Omental fat pad (tissue), 4 donors: ENCODE measurements around the gene SLC12A4. TPM values are rescaled to one million over a fixed set of nuclear protein-coding genes. Genes with fewer than 3 reads are reported as not detected.

ENCODE experiments used
- ATAC-seq: fragments of 150-250 bp; one replicate; pipeline ENCODE4 v1.9.1; 2016; ENCODE audit warnings: mild to moderate bottlenecking, moderate library complexity; ENCODE audit not compliant: low FRiP score
- DNase-seq: peaks from one replicate; pipeline ENCODE4 v3.0.0-alpha.2; 2019; ENCODE audit warnings: low spot score
- total RNA-seq, 4 donors: library from RNA; depleted of rRNA; stranded (reverse); fragments of >200 nt; gene quantifications; one replicate each; pipeline ENCODE4 v1.1.0, GENCODE V29; 2016
- TF ChIP-seq, protein P1 (sequence below), 3 donors: fragments of 450-650 bp; IDR thresholded peaks; one replicate each; pipeline ENCODE4 v1.5.1; 2016 to 2017; ENCODE audit warnings: antibody characterized with exemption in 3 of 3, mild to moderate bottlenecking in 3 of 3, moderate library complexity in 2 of 3

SLC12A4 gene
- total RNA-seq, 4 donors from 2014 or later: 39.4 to 92.2 (median 70.8) TPM

DNA sequence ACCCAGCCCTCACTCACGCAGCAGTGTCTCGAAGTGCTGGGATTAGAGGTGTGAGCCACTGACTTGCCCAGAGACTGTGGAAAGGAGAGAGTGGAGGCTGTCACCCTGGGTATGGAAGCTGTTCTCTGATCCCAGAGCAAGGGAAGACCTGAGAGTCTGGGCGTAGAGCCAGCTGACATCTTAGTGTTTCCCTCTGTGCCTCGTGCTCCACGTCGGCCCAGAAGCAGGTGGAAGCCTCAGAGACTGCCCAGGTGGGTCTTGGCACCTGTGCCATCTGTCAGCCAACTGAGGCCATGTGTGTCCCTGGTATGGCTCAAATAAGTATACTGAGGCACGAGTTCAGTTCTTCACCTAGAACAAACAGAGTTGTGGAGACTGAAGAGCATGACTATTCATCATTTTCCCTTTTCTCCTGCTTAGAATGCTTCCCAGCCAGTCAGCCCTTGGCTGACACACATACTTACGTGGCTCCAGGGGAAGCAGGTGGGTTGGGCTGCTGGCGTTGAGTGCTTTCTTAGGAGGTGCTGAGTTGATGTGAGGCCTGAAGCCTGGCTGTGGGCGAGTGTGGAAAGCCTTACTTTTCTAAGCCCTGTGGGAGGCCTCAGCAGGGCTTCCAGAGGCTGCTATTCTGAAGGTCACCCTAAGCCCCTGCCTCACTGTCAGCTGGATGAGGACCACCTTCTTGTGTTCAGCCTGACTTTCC, 44.9 kb downstream of the SLC12A4 start:
- TF ChIP-seq, protein P1, sequence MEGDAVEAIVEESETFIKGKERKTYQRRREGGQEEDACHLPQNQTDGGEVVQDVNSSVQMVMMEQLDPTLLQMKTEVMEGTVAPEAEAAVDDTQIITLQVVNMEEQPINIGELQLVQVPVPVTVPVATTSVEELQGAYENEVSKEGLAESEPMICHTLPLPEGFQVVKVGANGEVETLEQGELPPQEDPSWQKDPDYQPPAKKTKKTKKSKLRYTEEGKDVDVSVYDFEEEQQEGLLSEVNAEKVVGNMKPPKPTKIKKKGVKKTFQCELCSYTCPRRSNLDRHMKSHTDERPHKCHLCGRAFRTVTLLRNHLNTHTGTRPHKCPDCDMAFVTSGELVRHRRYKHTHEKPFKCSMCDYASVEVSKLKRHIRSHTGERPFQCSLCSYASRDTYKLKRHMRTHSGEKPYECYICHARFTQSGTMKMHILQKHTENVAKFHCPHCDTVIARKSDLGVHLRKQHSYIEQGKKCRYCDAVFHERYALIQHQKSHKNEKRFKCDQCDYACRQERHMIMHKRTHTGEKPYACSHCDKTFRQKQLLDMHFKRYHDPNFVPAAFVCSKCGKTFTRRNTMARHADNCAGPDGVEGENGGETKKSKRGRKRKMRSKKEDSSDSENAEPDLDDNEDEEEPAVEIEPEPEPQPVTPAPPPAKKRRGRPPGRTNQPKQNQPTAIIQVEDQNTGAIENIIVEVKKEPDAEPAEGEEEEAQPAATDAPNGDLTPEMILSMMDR (IDR thresholded peaks at IDR 0.05): no peak
- DNase-seq: no peak
- ATAC-seq: no peak

DNA sequence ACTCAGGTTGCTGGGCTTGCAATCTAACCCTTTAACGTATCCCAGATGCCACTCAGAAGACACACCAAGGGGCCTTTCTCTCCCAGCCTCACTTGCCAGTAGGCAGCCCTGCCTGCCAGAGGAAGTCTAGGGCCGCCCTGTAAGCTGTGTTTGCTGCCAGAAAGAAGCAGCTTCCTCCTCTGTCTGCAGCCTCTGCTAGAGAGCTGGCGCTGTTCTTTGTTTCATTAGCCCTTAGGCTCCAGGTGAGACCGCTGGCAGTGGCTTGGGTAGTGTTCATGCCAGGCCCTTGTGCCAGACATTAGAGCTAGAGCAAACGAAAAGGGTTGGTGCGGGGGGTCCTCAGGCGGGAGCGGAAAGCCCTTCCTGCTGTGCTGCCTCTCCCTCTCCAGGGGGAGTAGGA, 45.7 kb downstream of the SLC12A4 start:
- TF ChIP-seq, protein P1 (IDR thresholded peaks at IDR 0.05): no peak
- ATAC-seq (no peak), DNase-seq (no peak)

DNA sequence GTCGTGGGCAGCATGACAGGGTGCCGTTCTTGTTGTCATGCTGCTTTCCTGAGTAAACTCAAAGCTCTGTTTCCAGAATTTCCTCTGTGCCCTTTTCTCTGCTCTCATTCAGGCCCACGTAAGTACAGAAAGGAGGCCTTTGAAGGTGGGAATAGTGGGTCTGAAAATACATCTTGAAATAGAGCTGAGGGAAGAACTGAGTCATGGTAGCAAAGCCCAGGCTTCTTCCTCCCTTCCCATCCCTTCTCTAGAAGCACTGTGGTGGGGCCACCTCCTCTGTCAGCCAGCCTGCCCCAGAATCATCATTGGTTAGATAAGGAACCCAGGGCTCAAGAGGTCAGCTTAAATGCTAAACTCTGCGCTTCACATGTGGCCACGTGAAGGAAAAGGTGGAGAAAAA, 46.2 kb downstream of the SLC12A4 start:
- no peak for ATAC-seq
- DNase-seq: no peak
- TF ChIP-seq, protein P1 (IDR thresholded peaks at IDR 0.05): no peak

DNA sequence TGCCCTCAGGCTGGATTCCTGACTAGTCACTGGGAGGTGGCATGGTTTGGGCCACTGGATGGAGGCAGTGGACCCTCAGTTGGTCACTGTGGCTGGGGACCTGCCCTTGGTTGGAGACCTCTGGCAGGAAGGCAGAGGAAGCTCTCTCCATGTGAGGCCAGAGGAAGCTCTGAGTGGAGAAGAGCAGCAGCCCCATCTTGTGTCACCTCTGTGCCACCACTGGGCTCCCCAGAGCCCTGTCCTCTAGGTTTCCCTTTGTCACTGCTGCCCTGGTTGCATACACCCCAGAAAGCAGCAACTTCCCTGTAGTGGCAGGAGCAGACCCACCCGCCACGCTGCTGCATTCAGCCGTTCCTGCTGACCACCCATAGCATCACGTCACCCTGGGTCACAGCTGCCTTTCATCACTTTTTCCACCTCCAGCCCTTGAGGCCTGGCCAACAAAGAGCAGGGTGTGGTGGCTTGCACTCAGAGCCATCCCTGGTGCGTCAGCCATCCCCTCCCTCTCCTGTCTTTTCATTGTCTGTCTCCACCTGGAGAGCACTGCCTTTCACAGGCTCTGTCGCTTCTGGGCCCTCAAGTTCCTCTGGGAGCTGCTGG, 48.7 kb downstream of the SLC12A4 start:
- TF ChIP-seq, protein P1 (IDR thresholded peaks at IDR 0.05): no peak
- DNase-seq (no peak), ATAC-seq (no peak)

DNA sequence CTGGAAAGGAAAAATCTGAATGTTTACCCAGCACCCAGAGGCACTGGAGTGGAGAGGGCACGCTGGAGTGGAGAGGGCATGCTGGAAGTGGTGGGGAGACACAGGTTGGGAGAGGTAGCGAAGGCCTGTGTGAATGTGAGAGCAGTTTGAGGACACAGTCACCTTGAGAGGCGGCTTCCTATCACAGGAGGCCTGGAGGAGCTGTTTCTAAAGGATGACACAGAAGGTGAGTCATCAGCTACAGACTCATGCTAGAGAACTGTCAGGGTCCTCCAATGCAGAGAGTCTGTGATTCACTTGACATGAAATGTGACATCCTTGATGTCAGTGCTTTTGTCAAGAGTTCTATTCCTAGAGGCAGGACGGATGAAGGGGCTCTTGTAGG, 50.6 kb downstream of the SLC12A4 start:
- peak; percentile 58 for ATAC-seq
- TF ChIP-seq, protein P1 (IDR thresholded peaks at IDR 0.05): no peak

DNA sequence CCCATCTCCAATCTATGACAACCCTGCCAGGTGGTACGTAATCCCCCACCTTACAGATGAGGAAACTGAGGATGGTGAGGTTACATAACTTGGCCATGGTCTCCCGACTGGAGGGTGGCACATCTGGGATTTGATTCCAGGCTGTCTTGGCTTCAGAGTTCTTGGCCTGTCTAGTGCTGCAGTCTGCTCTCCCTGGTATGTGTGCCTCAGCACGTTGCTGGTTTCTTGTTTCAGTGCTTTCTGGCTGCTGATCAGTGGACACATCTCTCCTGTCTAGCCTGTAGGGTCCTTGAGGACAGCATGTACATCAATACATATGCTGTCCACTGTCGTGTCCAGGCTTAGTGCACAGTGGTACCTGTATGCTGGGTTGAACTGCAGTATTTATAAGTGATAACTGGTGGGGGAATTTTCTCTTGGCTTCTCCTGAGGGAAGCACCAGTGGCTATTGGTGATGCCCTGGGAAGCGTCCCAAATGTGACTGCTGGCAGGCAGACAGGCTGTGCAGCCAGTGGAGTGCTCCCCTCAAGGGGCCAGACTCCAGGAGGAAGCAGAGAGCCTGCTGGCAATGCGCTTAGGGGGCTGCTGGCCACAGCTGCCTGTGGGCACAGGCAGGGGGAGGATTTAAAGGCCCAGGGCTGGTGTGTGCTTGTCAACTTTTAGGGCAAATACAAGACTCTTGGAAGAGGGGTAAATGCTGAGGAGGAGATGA, 51.1 kb downstream of the SLC12A4 start:
- TF ChIP-seq, protein P1 (IDR thresholded peaks at IDR 0.05): no peak
- DNase-seq (no peak), ATAC-seq (no peak)

More for the DNA sequence above, 50.6 kb downstream of the SLC12A4 start:
- DNase-seq: no peak
